Measurements from ENCODE around the gene PTH2R.

DNA sequence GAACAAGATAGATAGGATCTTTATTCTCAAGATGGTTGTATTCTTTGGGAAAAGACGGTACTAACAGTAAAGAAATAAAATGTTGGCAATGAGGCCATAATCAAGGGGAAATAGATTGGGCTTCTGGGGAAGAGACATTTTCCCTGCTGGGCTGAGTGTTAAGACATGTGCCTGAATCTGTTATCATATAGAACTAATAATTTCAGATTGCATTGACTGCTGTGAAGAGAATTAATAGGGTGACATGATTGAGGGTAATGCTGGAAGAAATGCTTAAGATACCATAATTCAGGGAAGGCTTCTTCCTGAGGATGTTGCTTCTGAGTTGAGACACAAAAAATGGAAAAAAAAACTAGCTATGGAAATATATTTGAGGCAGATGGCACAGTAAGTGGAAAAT lies 105.0 kb downstream of the PTH2R start:
- no peak for TF ChIP-seq CTCF (IDR thresholded peaks at IDR 0.05; ENCODE audit: poor library complexity, severe bottlenecking)
- no peak for TF ChIP-seq REST (IDR thresholded peaks at IDR 0.05; ENCODE audit: borderline replicate concordance)
- no peak for TF ChIP-seq EP300 (conservative IDR thresholded peaks at IDR 0.05; ENCODE audit: poor library complexity, severe bottlenecking)
- no peak for TF ChIP-seq EZH2 (IDR thresholded peaks at IDR 0.05; ENCODE audit: borderline replicate concordance, insufficient read depth, low read length, poor library complexity, severe bottlenecking)
- TF ChIP-seq RAD21 (conservative IDR thresholded peaks at IDR 0.05) = no peak
- no peak for TF ChIP-seq MXI1 (conservative IDR thresholded peaks at IDR 0.05; ENCODE audit: poor library complexity, severe bottlenecking)

Measured in neural cell (in vitro differentiated cells).